ENCODE results near the gene RAP1B.
"Not testable (repeated sequence)": the region's sequence is repeated elsewhere in the genome, so short reads cannot be mapped to it uniquely, and the experiment has no call there.

Gene RAP1B

DNA sequence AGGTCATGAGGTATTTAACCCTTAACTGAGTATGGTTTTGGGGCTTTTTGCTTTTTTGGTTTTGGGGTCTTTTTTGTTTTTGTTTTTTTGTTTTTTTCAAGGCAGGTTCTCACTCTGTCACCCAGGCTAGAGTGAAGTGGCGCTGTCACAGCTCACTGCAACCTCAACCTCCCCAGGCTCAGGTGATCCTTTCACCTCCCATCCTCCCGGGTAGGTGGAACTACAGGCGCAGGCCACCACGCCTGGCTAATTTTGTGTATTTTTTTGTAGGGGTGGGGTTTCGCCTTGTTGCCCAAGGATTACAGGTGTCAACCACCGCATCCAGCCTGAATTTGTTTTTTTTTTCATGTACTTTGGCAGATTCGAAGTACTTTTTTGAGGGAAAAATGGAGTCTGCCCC lies 19.9 kb downstream of the RAP1B start:
- ChIA-PET POLR2A (interaction anchor here (0.6 kb wide), 1 partner anchor 53 kb away, joined by 6 read pairs; no protein-coding TSS in a partner anchor), CTCF (interaction anchor here (6.9 kb wide), 1 partner anchor 13 kb away, joined by 39 read pairs; no protein-coding TSS in a partner anchor)
- Histone ChIP-seq H3K4me1 (ENCODE audit: control extremely low read depth in 1 of 4, control insufficient read depth in 4 of 4, insufficient read depth in 4 of 4, low read length in 3 of 4) (peaks cover 0 to 28% (median 8%) of the 10 kb centered on the region in 4 experiments), H3K9me3 (ENCODE audit: control extremely low read depth in 1 of 5, control insufficient read depth in 4 of 5, insufficient read depth in 2 of 5, low read depth in 1 of 5, low read length in 4 of 5) (peaks cover 0 to 13% (median 7%) of the 10 kb centered on the region in 5 experiments), H3K27me3 (replicated peaks in 2 of 5; ENCODE audit: control insufficient read depth in 4 of 5, insufficient read depth in 5 of 5, low read length in 4 of 5) (no peaks in the 10 kb centered on the region), H3K36me3 (ENCODE audit: control insufficient read depth in 4 of 4, insufficient read depth in 4 of 4, low read length in 3 of 4) (peaks cover 4 to 41% (median 21%) of the 10 kb centered on the region in 4 experiments), H3K27ac (ENCODE audit: insufficient read depth in 1 of 2, low read depth in 1 of 2, low read length in 2 of 2, poor library complexity in 1 of 2, severe bottlenecking in 2 of 2) (peak overlapping the region in 1 of 2 experiments; percentile 30), H3K4me3 (ENCODE audit: control insufficient read depth in 1 of 7, extremely low read depth in 1 of 7, insufficient read depth in 4 of 7, low read depth in 2 of 7, low read length in 6 of 7) (no peak overlapping the region)
- 89% methylated on average over 1 of the region's 7 CpGs for WGBS (ENCODE audit: insufficient coverage)
- DNase-seq: no peak

DNA sequence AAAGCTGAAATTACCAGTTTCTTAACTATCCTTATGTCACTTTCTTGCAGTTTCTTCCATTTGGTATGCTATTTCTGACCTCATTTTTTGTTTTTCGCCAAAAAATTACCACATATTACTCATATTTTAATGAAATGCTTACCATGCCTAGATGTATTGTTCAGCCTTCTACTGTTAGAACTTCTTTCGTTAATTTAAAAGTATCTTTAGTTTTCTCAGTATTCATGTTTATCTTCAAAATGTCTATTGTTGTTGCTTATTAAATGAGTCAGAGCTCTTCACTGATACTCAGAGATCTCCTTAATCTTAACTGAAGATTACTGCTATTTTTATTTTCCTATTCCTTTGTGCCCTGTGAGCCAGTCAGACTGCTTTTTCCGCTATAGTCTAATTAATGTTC lies 20.5 kb downstream of the RAP1B start:
- no peak for DNase-seq
- ChIA-PET POLR2A (no interaction called here), CTCF (interaction anchor here (0.7 to 6.9 kb wide), 2 partner anchors 14 to 215 kb away, joined by 3 to 39 read pairs; no protein-coding TSS in a partner anchor)
- H3K4me3 ChIP-seq (ENCODE audit: control insufficient read depth in 1 of 7, extremely low read depth in 1 of 7, insufficient read depth in 4 of 7, low read depth in 2 of 7, low read length in 6 of 7): no peak overlapping the region
- H3K27ac ChIP-seq (ENCODE audit: insufficient read depth in 1 of 2, low read depth in 1 of 2, low read length in 2 of 2, poor library complexity in 1 of 2, severe bottlenecking in 2 of 2): no peak overlapping the region
- H3K27me3 ChIP-seq (replicated peaks in 2 of 5; ENCODE audit: control insufficient read depth in 4 of 5, insufficient read depth in 5 of 5, low read length in 4 of 5): no peaks in the 10 kb centered on the region
- peaks cover under 1 to 28% (median 8%) of the 10 kb centered on the region in 4 experiments for H3K4me1 ChIP-seq (ENCODE audit: control extremely low read depth in 1 of 4, control insufficient read depth in 4 of 4, insufficient read depth in 4 of 4, low read length in 3 of 4)
- 100% methylated on average over 1 of the region's 3 CpGs for WGBS (ENCODE audit: insufficient coverage)
- peaks cover 0 to 13% (median 7%) of the 10 kb centered on the region in 5 experiments for H3K9me3 ChIP-seq (ENCODE audit: control extremely low read depth in 1 of 5, control insufficient read depth in 4 of 5, insufficient read depth in 2 of 5, low read depth in 1 of 5, low read length in 4 of 5)
- peaks cover 4 to 35% (median 17%) of the 10 kb centered on the region in 4 experiments for H3K36me3 ChIP-seq (ENCODE audit: control insufficient read depth in 4 of 4, insufficient read depth in 4 of 4, low read length in 3 of 4)

DNA sequence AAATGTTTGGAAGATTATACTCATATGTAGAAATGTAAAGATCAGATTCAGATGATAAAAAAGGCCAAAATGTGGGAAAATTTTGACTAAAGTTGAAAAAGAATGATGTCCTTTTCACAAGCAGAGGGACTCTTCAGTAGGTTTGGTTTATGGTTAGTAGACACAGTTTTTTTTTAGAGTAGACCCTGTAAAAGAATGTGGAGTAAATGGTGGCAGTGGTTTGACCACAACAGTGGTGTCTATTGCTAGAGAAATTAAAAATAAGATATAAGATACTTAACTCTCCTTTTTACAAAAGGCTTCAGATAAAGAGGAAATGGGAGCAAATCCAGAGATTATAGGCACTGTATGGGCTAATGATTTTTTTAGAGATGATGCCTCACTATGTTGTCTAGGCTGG lies 21.8 kb downstream of the RAP1B start:
- H3K27me3 ChIP-seq (replicated peaks in 2 of 5; ENCODE audit: control insufficient read depth in 4 of 5, insufficient read depth in 5 of 5, low read length in 4 of 5): no peaks in the 10 kb centered on the region
- H3K27ac ChIP-seq (ENCODE audit: insufficient read depth in 1 of 2, low read depth in 1 of 2, low read length in 2 of 2, poor library complexity in 1 of 2, severe bottlenecking in 2 of 2): peak overlapping the region in 1 of 2 experiments; percentile 4
- DNase-seq: no peak
- ChIA-PET CTCF (interaction anchor here (1.0 to 1.3 kb wide), 2 partner anchors 11 to 13 kb away, joined by 3 read pairs; no protein-coding TSS in a partner anchor), POLR2A (no interaction called here)
- no peak overlapping the region for H3K4me3 ChIP-seq (ENCODE audit: control insufficient read depth in 1 of 7, extremely low read depth in 1 of 7, insufficient read depth in 4 of 7, low read depth in 2 of 7, low read length in 6 of 7)
- peaks cover 0 to 7% (median 4%) of the 10 kb centered on the region in 5 experiments for H3K9me3 ChIP-seq (ENCODE audit: control extremely low read depth in 1 of 5, control insufficient read depth in 4 of 5, insufficient read depth in 2 of 5, low read depth in 1 of 5, low read length in 4 of 5)
- peaks cover 2 to 39% (median 13%) of the 10 kb centered on the region in 4 experiments for H3K4me1 ChIP-seq (ENCODE audit: control extremely low read depth in 1 of 4, control insufficient read depth in 4 of 4, insufficient read depth in 4 of 4, low read length in 3 of 4)
- peaks cover 0 to 23% (median 11%) of the 10 kb centered on the region in 4 experiments for H3K36me3 ChIP-seq (ENCODE audit: control insufficient read depth in 4 of 4, insufficient read depth in 4 of 4, low read length in 3 of 4)

DNA sequence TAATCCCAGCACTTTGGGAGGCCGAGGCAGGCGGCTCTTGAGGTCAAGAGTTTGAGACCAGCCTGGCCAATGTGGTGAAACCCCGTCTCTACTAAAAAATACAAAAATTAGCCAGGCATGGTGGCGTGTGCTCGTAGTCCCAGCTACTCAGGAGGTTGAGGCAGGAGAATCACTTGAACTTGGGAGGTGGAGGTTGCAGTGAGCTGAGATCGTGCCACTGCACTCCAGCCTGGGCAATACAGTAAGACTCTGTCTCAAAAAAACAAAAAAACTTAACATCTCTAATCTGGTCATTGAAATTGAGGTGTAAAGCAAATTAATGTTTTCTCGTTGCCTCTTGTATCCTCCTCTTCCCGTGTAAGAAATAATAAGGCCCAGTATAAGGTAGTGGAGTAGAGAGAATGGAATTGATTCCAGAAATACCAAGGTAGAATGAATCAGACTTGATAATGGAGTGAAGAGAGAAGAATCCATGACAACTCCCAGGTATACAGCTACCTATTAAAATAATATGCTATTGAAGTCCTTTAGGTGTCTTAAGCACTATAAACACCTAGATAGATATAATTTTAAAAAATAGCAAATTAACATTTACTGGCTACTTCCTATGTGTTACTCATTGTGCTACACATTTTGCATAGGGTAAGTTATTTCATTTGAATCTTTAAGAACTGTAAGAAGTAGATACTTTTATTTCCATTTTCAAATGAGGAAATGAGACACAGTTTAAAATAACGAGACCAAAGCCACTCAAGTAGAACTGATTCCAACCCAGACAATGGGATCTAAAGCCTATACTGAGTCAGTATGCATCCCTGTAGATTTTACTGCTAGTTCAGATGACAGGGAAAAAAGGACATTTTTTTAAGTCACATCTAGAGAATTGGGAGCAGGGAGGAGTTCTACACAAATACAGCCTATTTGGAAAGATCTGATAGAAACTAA lies 23.2 kb downstream of the RAP1B start:
- Histone ChIP-seq H3K27ac (ENCODE audit: insufficient read depth in 1 of 2, low read depth in 1 of 2, low read length in 2 of 2, poor library complexity in 1 of 2, severe bottlenecking in 2 of 2) (peak overlapping the region in 1 of 2 experiments; percentile 0), H3K9me3 (ENCODE audit: control extremely low read depth in 1 of 5, control insufficient read depth in 4 of 5, insufficient read depth in 2 of 5, low read depth in 1 of 5, low read length in 4 of 5) (no peaks in the 10 kb centered on the region), H3K4me3 (ENCODE audit: control insufficient read depth in 1 of 7, extremely low read depth in 1 of 7, insufficient read depth in 4 of 7, low read depth in 2 of 7, low read length in 6 of 7) (peak overlapping the region in 2 of 7 experiments; percentile 2 to 24), H3K4me1 (ENCODE audit: control extremely low read depth in 1 of 4, control insufficient read depth in 4 of 4, insufficient read depth in 4 of 4, low read length in 3 of 4) (peaks cover 7 to 51% (median 16%) of the 10 kb centered on the region in 4 experiments), H3K27me3 (replicated peaks in 2 of 5; ENCODE audit: control insufficient read depth in 4 of 5, insufficient read depth in 5 of 5, low read length in 4 of 5) (no peaks in the 10 kb centered on the region), H3K36me3 (ENCODE audit: control insufficient read depth in 4 of 4, insufficient read depth in 4 of 4, low read length in 3 of 4) (peaks cover 0 to 13% (median 5%) of the 10 kb centered on the region in 4 experiments)
- ChIA-PET CTCF (interaction anchor here (0.6 to 1.3 kb wide), 4 partner anchors 9 to 73 kb away, joined by 3 read pairs; no protein-coding TSS in a partner anchor), POLR2A (interaction anchor here (1.2 kb wide), 1 partner anchor 12 kb away, joined by 3 read pairs; no protein-coding TSS in a partner anchor)
- 92% methylated on average over 3 of the region's 9 CpGs for WGBS (ENCODE audit: insufficient coverage)
- no peak for DNase-seq

DNA sequence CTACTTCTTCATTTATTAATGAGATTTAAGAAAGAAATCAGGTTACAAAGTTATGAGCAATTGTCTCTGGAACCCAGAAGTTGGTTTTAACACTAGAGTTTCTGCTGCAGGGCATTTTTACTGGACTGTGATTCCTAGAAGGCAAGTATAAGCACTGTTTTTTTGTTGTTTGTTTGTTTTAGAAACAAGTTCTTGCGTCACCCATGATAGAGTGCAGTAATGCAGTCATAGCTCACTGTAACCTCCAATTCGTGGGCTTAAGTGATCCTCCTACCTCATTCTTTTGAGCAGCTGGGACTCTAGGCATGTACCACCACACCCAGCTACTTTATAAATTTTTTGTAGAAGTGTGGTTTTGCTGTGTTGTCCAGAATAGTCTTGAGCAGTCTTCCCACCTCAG lies 25.6 kb downstream of the RAP1B start:
- Histone ChIP-seq H3K4me1 (ENCODE audit: control extremely low read depth in 1 of 4, control insufficient read depth in 4 of 4, insufficient read depth in 4 of 4, low read length in 3 of 4) (peaks cover 7 to 62% (median 17%) of the 10 kb centered on the region in 4 experiments), H3K4me3 (ENCODE audit: control insufficient read depth in 1 of 7, extremely low read depth in 1 of 7, insufficient read depth in 4 of 7, low read depth in 2 of 7, low read length in 6 of 7) (no peak overlapping the region), H3K9me3 (ENCODE audit: control extremely low read depth in 1 of 5, control insufficient read depth in 4 of 5, insufficient read depth in 2 of 5, low read depth in 1 of 5, low read length in 4 of 5) (no peaks in the 10 kb centered on the region), H3K36me3 (ENCODE audit: control insufficient read depth in 4 of 4, insufficient read depth in 4 of 4, low read length in 3 of 4) (peaks cover 2 to 10% (median 6%) of the 10 kb centered on the region in 4 experiments), H3K27ac (ENCODE audit: insufficient read depth in 1 of 2, low read depth in 1 of 2, low read length in 2 of 2, poor library complexity in 1 of 2, severe bottlenecking in 2 of 2) (peak overlapping the region in 1 of 2 experiments; percentile 6), H3K27me3 (replicated peaks in 2 of 5; ENCODE audit: control insufficient read depth in 4 of 5, insufficient read depth in 5 of 5, low read length in 4 of 5) (no peaks in the 10 kb centered on the region)
- ChIA-PET POLR2A (interaction anchor here (0.6 to 0.7 kb wide), 4 partner anchors 39 to 427 kb away, joined by 3 read pairs; no protein-coding TSS in a partner anchor), CTCF (interaction anchor here (1.2 to 1.5 kb wide), 3 partner anchors 287 to 302 kb away, joined by 3 to 4 read pairs (median 3); no protein-coding TSS in a partner anchor)
- WGBS (ENCODE audit: insufficient coverage): 100% methylated on average over 1 of the region's 2 CpGs
- peak in 2 of 3 donors; percentile 52 to 60 for DNase-seq

DNA sequence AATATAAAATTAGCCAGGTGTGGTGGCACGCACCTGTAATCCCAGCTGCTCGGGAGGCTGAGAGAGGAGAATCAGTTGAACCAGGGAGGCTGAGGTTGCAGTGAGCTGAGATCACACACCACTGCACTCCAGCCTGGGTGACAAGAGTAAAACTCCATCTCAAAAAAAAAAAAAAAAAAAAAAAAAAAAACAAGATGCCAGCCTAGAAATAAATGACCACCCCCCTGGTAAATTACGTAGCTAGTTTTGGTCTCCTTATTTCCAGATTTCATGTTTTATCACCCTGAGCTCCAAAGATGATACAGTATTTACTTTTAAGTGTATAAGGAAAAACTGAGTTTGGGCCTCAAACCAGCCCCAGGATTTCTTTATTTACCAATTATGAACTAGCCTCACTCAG lies 26.7 kb downstream of the RAP1B start:
- POLR2A ChIA-PET; H3K36me3 ChIP-seq (ENCODE audit: control insufficient read depth in 4 of 4, insufficient read depth in 4 of 4, low read length in 3 of 4); H3K9me3 ChIP-seq (ENCODE audit: control extremely low read depth in 1 of 5, control insufficient read depth in 4 of 5, insufficient read depth in 2 of 5, low read depth in 1 of 5, low read length in 4 of 5); DNase-seq; H3K4me3 ChIP-seq (ENCODE audit: control insufficient read depth in 1 of 7, extremely low read depth in 1 of 7, insufficient read depth in 4 of 7, low read depth in 2 of 7, low read length in 6 of 7); H3K27me3 ChIP-seq (replicated peaks in 2 of 5; ENCODE audit: control insufficient read depth in 4 of 5, insufficient read depth in 5 of 5, low read length in 4 of 5); H3K27ac ChIP-seq (ENCODE audit: insufficient read depth in 1 of 2, low read depth in 1 of 2, low read length in 2 of 2, poor library complexity in 1 of 2, severe bottlenecking in 2 of 2): not testable (repeated sequence)
- CTCF ChIA-PET: interaction anchor here (1.2 kb wide), 1 partner anchor 302 kb away, joined by 4 read pairs; no protein-coding TSS in a partner anchor
- H3K4me1 ChIP-seq (ENCODE audit: control extremely low read depth in 1 of 4, control insufficient read depth in 4 of 4, insufficient read depth in 4 of 4, low read length in 3 of 4): peaks cover 7 to 57% (median 15%) of the 10 kb centered on the region in 4 experiments
- no CpG with 5 or more reads among the region's 3 CpGs for WGBS (ENCODE audit: insufficient coverage)
